ENCODE results near the gene IL17RD. TPM values are rescaled to one million over a fixed set of nuclear protein-coding genes. Genes with fewer than 3 reads are reported as not detected.

IL17RD gene
- total and polyA plus RNA-seq, 7 donors = 0.19 to 1.8 (median 0.86) TPM

- no peaks in the 10 kb centered on the region for H3K9me3 ChIP-seq
- TF ChIP-seq CTCF (IDR thresholded peaks at IDR 0.05) = no peak
- WGBS, 3 donors = 95 to 98% (median 97%) methylated on average over 3 of the region's 3 CpGs
- no peak for ATAC-seq
- peaks cover 0 to 3% (median 0%) of the 10 kb centered on the region in 3 donors for H3K27me3 ChIP-seq (ENCODE audit: insufficient read depth in 3 of 3, low read length in 2 of 3)
- no peak overlapping the region for H3K4me3 ChIP-seq
- no peaks in the 10 kb centered on the region for H3K36me3 ChIP-seq (ENCODE audit: insufficient read depth in 1 of 2, low read depth in 1 of 2)
- no peak overlapping the region for H3K27ac ChIP-seq
- H3K4me1 ChIP-seq = no peaks in the 10 kb centered on the region
- intact Hi-C loops (cut with DNase I) = no loop called here
- DNase-seq = no peak
These were observed 26.9 kb upstream of the IL17RD start for GRCh38 chr3:57192028-57192427.

- H3K9me3 ChIP-seq = no peaks in the 10 kb centered on the region
- no peak overlapping the region for H3K4me3 ChIP-seq
- WGBS, 3 donors = 53 to 56% (median 54%) methylated on average over 6 of the region's 6 CpGs
- ATAC-seq = no peak
- intact Hi-C loops (cut with DNase I) = no loop called here
- no peak overlapping the region for H3K27ac ChIP-seq
- no peaks in the 10 kb centered on the region for H3K4me1 ChIP-seq
- no peak for TF ChIP-seq CTCF (IDR thresholded peaks at IDR 0.05)
- DNase-seq = no peak
- no peaks in the 10 kb centered on the region for H3K36me3 ChIP-seq (ENCODE audit: insufficient read depth in 1 of 2, low read depth in 1 of 2)
- H3K27me3 ChIP-seq (ENCODE audit: insufficient read depth in 3 of 3, low read length in 2 of 3) = no peaks in the 10 kb centered on the region
These were observed 19.4 kb upstream of the IL17RD start for GRCh38 chr3:57184526-57184925.

- peak; percentile 25 for TF ChIP-seq CTCF (IDR thresholded peaks at IDR 0.05)
- no peaks in the 10 kb centered on the region for H3K36me3 ChIP-seq (ENCODE audit: insufficient read depth in 1 of 2, low read depth in 1 of 2)
- H3K9me3 ChIP-seq = no peaks in the 10 kb centered on the region
- intact Hi-C loops (cut with DNase I) = no loop called here
- ATAC-seq (peak in 1 of 4 donors; percentile 56), DNase-seq (no peak)
- WGBS, 3 donors = 55 to 65% (median 64%) methylated on average over 5 of the region's 5 CpGs
- H3K27ac ChIP-seq = no peak overlapping the region
- no peak overlapping the region for H3K4me3 ChIP-seq
- no peaks in the 10 kb centered on the region for H3K4me1 ChIP-seq
- H3K27me3 ChIP-seq (ENCODE audit: insufficient read depth in 3 of 3, low read length in 2 of 3) = no peaks in the 10 kb centered on the region
These were observed 14.6 kb upstream of the IL17RD start for GRCh38 chr3:57179580-57180410.

GRCh38 chr3:57176045-57176444 lies 10.9 kb upstream of the IL17RD start:
- Histone ChIP-seq H3K9me3 (no peaks in the 10 kb centered on the region), H3K4me3 (no peak overlapping the region), H3K27me3 (ENCODE audit: insufficient read depth in 3 of 3, low read length in 2 of 3) (no peaks in the 10 kb centered on the region), H3K4me1 (no peaks in the 10 kb centered on the region), H3K27ac (no peak overlapping the region), H3K36me3 (ENCODE audit: insufficient read depth in 1 of 2, low read depth in 1 of 2) (no peaks in the 10 kb centered on the region)
- intact Hi-C loops (cut with DNase I) = no loop called here
- 73 to 77% (median 76%) methylated on average over 1 of the region's 1 CpG for WGBS, 3 donors
- ATAC-seq (no peak), DNase-seq (no peak)
- no peak for TF ChIP-seq CTCF (IDR thresholded peaks at IDR 0.05)
